ENCODE results near the gene AHDC1. TPM values are rescaled to one million over a fixed set of nuclear protein-coding genes. Genes with fewer than 3 reads are reported as not detected.

The AHDC1 gene
- total RNA-seq, 4 donors from 2014 or later: 26.4 to 39.9 (median 34.6) TPM

GRCh38 chr1:27572679-27573426 is 31.1 kb downstream of the AHDC1 start:
- 46 to 51% methylated on average over 12 to 14 of the region's 14 CpGs for WGBS, 2 donors
- H3K27me3 ChIP-seq: no peaks in the 10 kb centered on the region
- no peaks in the 10 kb centered on the region for H3K36me3 ChIP-seq
- H3K4me3 ChIP-seq: no peak overlapping the region
- TF ChIP-seq POLR2A (IDR thresholded peaks at IDR 0.05) (no peak), EP300 (IDR thresholded peaks at IDR 0.05) (no peak), CTCF (IDR thresholded peaks at IDR 0.05) (no peak)
- H3K4me1 ChIP-seq: peaks cover 7 to 98% (median 84%) of the 10 kb centered on the region in 4 donors
- no peaks in the 10 kb centered on the region for H3K9me3 ChIP-seq
- DNase-seq (ENCODE audit: low spot score in 2 of 2): no peak
- H3K27ac ChIP-seq: peak overlapping the region; percentile 70 to 96 (median 86)

GRCh38 chr1:27572019-27572678 is 31.8 kb downstream of the AHDC1 start:
- no peaks in the 10 kb centered on the region for H3K9me3 ChIP-seq
- H3K36me3 ChIP-seq: no peaks in the 10 kb centered on the region
- H3K4me1 ChIP-seq: peaks cover 7 to 98% (median 85%) of the 10 kb centered on the region in 4 donors
- no peak for DNase-seq (ENCODE audit: low spot score in 2 of 2)
- 6 to 16% methylated on average over 5 to 9 of the region's 9 CpGs for WGBS, 2 donors
- H3K27me3 ChIP-seq: no peaks in the 10 kb centered on the region
- H3K27ac ChIP-seq: peak overlapping the region; percentile 70 to 96 (median 86)
- peak overlapping the region in 1 of 4 donors; percentile 16 for H3K4me3 ChIP-seq
- TF ChIP-seq POLR2A (IDR thresholded peaks at IDR 0.05) (no peak), EP300 (IDR thresholded peaks at IDR 0.05) (no peak), CTCF (IDR thresholded peaks at IDR 0.05) (no peak)

GRCh38 chr1:27571439-27572018 is 32.4 kb downstream of the AHDC1 start:
- WGBS, 2 donors: 6 to 12% methylated on average over 10 to 12 of the region's 18 CpGs
- TF ChIP-seq EP300 (IDR thresholded peaks at IDR 0.05) (no peak), CTCF (IDR thresholded peaks at IDR 0.05) (no peak), POLR2A (IDR thresholded peaks at IDR 0.05) (no peak)
- H3K4me3 ChIP-seq: peak overlapping the region in 1 of 4 donors; percentile 16

GRCh38 chr1:27570784-27571183 is 33.2 kb downstream of the AHDC1 start:
- DNase-seq (ENCODE audit: low spot score in 2 of 2): no peak
- Histone ChIP-seq H3K27me3 (no peaks in the 10 kb centered on the region), H3K4me1 (peaks cover 7 to 98% (median 82%) of the 10 kb centered on the region in 4 donors), H3K27ac (peak overlapping the region; percentile 70 to 96 (median 86)), H3K36me3 (no peaks in the 10 kb centered on the region), H3K4me3 (no peak overlapping the region), H3K9me3 (no peaks in the 10 kb centered on the region)
- 21 to 57% methylated on average over 3 of the region's 3 CpGs for WGBS, 2 donors
- no peak for TF ChIP-seq POLR2A (IDR thresholded peaks at IDR 0.05)
- no peak for TF ChIP-seq CTCF (IDR thresholded peaks at IDR 0.05)
- TF ChIP-seq EP300 (IDR thresholded peaks at IDR 0.05): no peak

More at GRCh38 chr1:27571439-27572018, 32.4 kb downstream of the AHDC1 start:
- H3K36me3 ChIP-seq: no peaks in the 10 kb centered on the region
- peaks cover 7 to 98% (median 86%) of the 10 kb centered on the region in 4 donors for H3K4me1 ChIP-seq
- no peak for DNase-seq (ENCODE audit: low spot score in 2 of 2)
- no peaks in the 10 kb centered on the region for H3K27me3 ChIP-seq
- no peaks in the 10 kb centered on the region for H3K9me3 ChIP-seq
- H3K27ac ChIP-seq: peak overlapping the region; percentile 70 to 96 (median 86)
